Lung (tissue), 12 donors: Measurements from ENCODE around the gene L3MBTL4. TPM values are rescaled to one million over a fixed set of nuclear protein-coding genes. Genes with fewer than 3 reads are reported as not detected.

Source experiments
- ATAC-seq: fragments of 200-7000 bp; cut with Tn5 transposase; one replicate; pipeline ENCODE4 v1.9.1; 2020; ENCODE audit warnings: moderate number of reproducible peaks; ENCODE audit not compliant: insufficient read depth, low FRiP score
- DNase-seq, 3 donors: peaks; one replicate each; pipeline ENCODE4 v3.0.0-alpha.2; 2013 to 2017
- H3K27ac ChIP-seq, 2 donors: one replicate each; pipeline ENCODE4 v1.5.1; 2013; ENCODE audit warnings: mild to moderate bottlenecking in 2 of 2, moderate library complexity in 2 of 2, control low read depth in 1 of 2, inconsistent platforms in 1 of 2, low read depth in 1 of 2, low read length in 1 of 2
- H3K27me3 ChIP-seq, 3 donors: one replicate each; pipeline ENCODE4 v1.5.1; 2013; ENCODE audit warnings: low read length in 2 of 3; ENCODE audit not compliant: control insufficient read depth in 3 of 3, insufficient read depth in 3 of 3
- H3K36me3 ChIP-seq, 4 donors: one replicate each; pipeline ENCODE4 v1.5.1; 2013; ENCODE audit warnings: low read length in 4 of 4, mild to moderate bottlenecking in 1 of 4, moderate library complexity in 1 of 4; ENCODE audit not compliant: control insufficient read depth in 4 of 4, insufficient read depth in 4 of 4
- H3K4me1 ChIP-seq, 5 donors: one replicate each; pipeline ENCODE4 v1.5.1; 2013; ENCODE audit warnings: low read length in 5 of 5, mild to moderate bottlenecking in 2 of 5, moderate library complexity in 1 of 5; ENCODE audit not compliant: control insufficient read depth in 5 of 5, insufficient read depth in 5 of 5
- H3K4me3 ChIP-seq: one replicate; pipeline ENCODE4 v1.5.1; 2013; ENCODE audit warnings: mild to moderate bottlenecking, control low read depth, moderate library complexity
- H3K9ac ChIP-seq, 2 donors: one replicate each; pipeline ENCODE4 v1.5.1; 2013; ENCODE audit warnings: low read length in 2 of 2, control low read depth in 1 of 2; ENCODE audit not compliant: insufficient read depth in 1 of 2
- H3K9me3 ChIP-seq, 4 donors: one replicate each; pipeline ENCODE4 v1.5.1; 2013; ENCODE audit warnings: low read length in 3 of 4, mild to moderate bottlenecking in 1 of 4, moderate library complexity in 1 of 4; ENCODE audit not compliant: control insufficient read depth in 4 of 4, insufficient read depth in 3 of 4
- WGBS, 2 donors: extraction: QIAGEN DNeasy Blood & Tissue Kit; methylation state at CpG; one replicate each; pipeline ENCODE4 v1.1.7; 2013; 5-methylcytosine and 5-hydroxymethylcytosine counted together
- polyA plus RNA-seq, 2 donors: library from polyadenylated mRNA; stranded (reverse); fragments of 200-250 nt; gene quantifications; one replicate each; pipeline ENCODE4 v1.2.1, GENCODE V29; 2013
- total RNA-seq, 2 donors: library from RNA; depleted of rRNA in 1 of 2; stranded (reverse); fragments of >200 nt in 1 of 2; gene quantifications; one replicate each; pipeline ENCODE4 v1.2.1, GENCODE V29; 2014 to 2021
- TF ChIP-seq, protein P1 (sequence below): IDR thresholded peaks from 2 replicates; pipeline ENCODE4 v1.5.1; 2012; ENCODE audit warnings: mild to moderate bottlenecking; ENCODE audit errors: control extremely low read depth, extremely low read depth
- donor health status: control.
- donor health status: control.
- donor health status: Bipolar disorder and iron deficiency.
- donor health status: healthy.
- donor health status: DM: yes; HTN: yes; CAD: no.

L3MBTL4 gene
- total and polyA plus RNA-seq, 4 donors, result 2.8 to 16.8 (median 9.9) TPM

DNA sequence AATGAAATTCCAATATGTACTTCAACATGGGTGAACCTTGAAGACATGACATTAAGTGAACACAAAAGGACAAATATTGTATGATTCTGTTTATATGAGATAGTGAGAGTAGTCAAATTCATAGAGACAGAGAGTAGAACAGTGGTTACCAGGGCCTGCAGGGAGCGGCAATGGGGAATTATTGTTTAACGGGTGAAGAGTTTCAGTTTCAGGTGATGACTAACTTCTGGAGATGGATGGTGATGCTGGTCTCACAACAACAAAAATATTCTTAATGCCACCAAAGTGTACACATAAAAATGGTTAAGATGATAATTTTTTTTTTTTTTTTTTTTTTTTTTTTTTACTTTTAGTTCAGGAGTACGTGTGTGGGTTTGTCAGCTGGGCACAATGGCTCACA, 410.0 kb downstream of the L3MBTL4 start:
- Histone ChIP-seq H3K9me3 (peaks cover 0 to 3% (median under 1%) of the 10 kb centered on the region in 4 donors), H3K4me1 (no peaks in the 10 kb centered on the region), H3K4me3 (no peak overlapping the region), H3K27ac (no peak overlapping the region), H3K9ac (no peak overlapping the region), H3K27me3 (no peaks in the 10 kb centered on the region), H3K36me3 (no peaks in the 10 kb centered on the region)
- ATAC-seq, result no peak
- TF ChIP-seq, protein P1, sequence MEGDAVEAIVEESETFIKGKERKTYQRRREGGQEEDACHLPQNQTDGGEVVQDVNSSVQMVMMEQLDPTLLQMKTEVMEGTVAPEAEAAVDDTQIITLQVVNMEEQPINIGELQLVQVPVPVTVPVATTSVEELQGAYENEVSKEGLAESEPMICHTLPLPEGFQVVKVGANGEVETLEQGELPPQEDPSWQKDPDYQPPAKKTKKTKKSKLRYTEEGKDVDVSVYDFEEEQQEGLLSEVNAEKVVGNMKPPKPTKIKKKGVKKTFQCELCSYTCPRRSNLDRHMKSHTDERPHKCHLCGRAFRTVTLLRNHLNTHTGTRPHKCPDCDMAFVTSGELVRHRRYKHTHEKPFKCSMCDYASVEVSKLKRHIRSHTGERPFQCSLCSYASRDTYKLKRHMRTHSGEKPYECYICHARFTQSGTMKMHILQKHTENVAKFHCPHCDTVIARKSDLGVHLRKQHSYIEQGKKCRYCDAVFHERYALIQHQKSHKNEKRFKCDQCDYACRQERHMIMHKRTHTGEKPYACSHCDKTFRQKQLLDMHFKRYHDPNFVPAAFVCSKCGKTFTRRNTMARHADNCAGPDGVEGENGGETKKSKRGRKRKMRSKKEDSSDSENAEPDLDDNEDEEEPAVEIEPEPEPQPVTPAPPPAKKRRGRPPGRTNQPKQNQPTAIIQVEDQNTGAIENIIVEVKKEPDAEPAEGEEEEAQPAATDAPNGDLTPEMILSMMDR, result no peak
- WGBS, 2 donors, result 82 to 92% methylated on average over 3 of the region's 3 CpGs
- no peak for DNase-seq

DNA sequence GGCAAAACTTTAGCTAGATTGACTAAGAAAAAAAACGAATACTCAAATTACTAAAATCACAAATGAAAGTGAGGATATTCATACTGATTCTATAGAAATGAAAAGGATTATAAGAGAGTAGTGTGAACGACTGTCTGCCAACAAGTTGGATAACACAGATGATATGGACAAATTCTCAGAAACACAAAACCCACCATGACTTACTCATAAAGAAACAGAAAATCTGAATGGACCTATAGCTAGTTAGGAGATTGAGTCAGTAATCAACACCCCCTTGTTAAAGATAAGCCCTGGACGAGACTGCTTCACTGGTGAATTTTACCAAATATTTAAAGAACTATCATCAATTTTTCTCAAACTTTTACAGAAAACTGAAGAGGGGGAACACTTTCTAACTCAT, 410.6 kb downstream of the L3MBTL4 start:
- 76 to 80% methylated on average over 3 of the region's 3 CpGs for WGBS, 2 donors
- DNase-seq, result no peak
- Histone ChIP-seq H3K9ac (no peak overlapping the region), H3K9me3 (peaks cover 0 to 4% (median 1%) of the 10 kb centered on the region in 4 donors), H3K27me3 (no peaks in the 10 kb centered on the region), H3K4me3 (no peak overlapping the region), H3K4me1 (no peaks in the 10 kb centered on the region), H3K36me3 (no peaks in the 10 kb centered on the region), H3K27ac (no peak overlapping the region)
- TF ChIP-seq, protein P1, result no peak
- no peak for ATAC-seq

DNA sequence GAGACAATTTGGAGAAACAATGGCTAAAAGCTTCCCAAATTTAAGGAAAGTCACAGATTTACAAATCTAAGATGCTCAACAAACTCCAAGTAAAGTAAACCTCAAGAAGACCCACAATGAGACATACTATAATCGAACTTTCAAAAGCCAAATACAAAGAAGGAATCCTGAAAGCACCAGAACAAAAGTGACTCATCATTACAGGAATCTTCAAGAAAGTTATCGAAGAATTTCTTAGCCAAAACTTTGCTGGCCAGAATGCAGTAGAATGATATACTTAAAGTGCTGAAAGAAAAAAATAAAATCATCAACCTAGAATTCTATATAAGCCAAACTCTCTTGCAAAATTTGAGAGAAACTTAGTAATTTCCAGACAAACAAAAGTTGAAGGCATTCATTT, 412.8 kb downstream of the L3MBTL4 start:
- Histone ChIP-seq H3K36me3 (no peaks in the 10 kb centered on the region), H3K9ac (no peak overlapping the region), H3K4me1 (no peaks in the 10 kb centered on the region), H3K27me3 (no peaks in the 10 kb centered on the region), H3K9me3 (peaks cover 0 to 4% (median 1%) of the 10 kb centered on the region in 4 donors), H3K4me3 (no peak overlapping the region), H3K27ac (no peak overlapping the region)
- ATAC-seq (no peak), DNase-seq (no peak)
- TF ChIP-seq, protein P1, result no peak
- WGBS, 2 donors, result 79 to 94% methylated on average over 2 of the region's 2 CpGs

DNA sequence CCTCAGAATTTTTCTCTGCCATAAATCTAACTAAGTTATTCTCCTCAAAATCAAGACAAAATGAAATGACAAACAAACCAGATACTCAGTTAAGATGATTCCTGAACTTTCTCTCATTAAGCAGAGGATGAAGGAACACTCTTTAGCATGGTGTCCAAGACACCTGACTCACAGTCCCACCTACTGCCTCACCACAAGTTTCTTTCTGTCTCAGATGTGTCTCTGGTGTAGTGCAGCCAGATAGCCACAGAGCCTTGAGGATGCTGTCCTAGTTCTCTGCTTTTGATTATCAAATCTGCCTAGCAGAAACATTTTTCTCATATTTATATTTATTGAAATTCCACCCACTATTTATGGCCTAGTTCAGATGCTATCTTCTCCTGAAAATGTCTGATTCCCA, 415.8 kb downstream of the L3MBTL4 start:
- Histone ChIP-seq H3K9me3 (peaks cover 0 to 4% (median 1%) of the 10 kb centered on the region in 4 donors), H3K36me3 (no peaks in the 10 kb centered on the region), H3K4me1 (no peaks in the 10 kb centered on the region), H3K9ac (no peak overlapping the region), H3K27me3 (no peaks in the 10 kb centered on the region), H3K27ac (no peak overlapping the region), H3K4me3 (no peak overlapping the region)
- TF ChIP-seq, protein P1, result no peak
- DNase-seq (no peak), ATAC-seq (no peak)
